Fibroblast of lung (primary cell): ENCODE results near the gene OGA. TPM values are rescaled to one million over a fixed set of nuclear protein-coding genes. Genes with fewer than 3 reads are reported as not detected.

Experiments used
- DNase-seq, 2 donors: peaks; one replicate each; pipeline versions ENCODE4 v3.0.0 to v3.0.0-alpha.2; 2010; ENCODE audit warnings: low read depth in 2 of 2
- H2AFZ ChIP-seq: 2 replicates; pipeline ENCODE4 v1.5.1; 2012; ENCODE audit warnings: low read length, control low read depth, inconsistent platforms
- H3K27ac ChIP-seq: 2 replicates; pipeline ENCODE4 v1.5.1; 2011; ENCODE audit warnings: low read length, control low read depth; ENCODE audit not compliant: insufficient read depth
- H3K27me3 ChIP-seq: 2 replicates; pipeline ENCODE4 v1.5.1; 2011; ENCODE audit warnings: mild to moderate bottlenecking, low read length; ENCODE audit not compliant: control insufficient read depth, insufficient read depth
- H3K36me3 ChIP-seq: 2 replicates; pipeline ENCODE4 v1.5.1; 2011; ENCODE audit warnings: low read length; ENCODE audit not compliant: control insufficient read depth, insufficient read depth
- H3K4me1 ChIP-seq: 2 replicates; pipeline ENCODE4 v1.5.1; 2011; ENCODE audit warnings: low read length; ENCODE audit not compliant: control insufficient read depth, insufficient read depth; ENCODE audit errors: extremely low read depth
- H3K4me2 ChIP-seq: 2 replicates; pipeline ENCODE4 v1.5.1; 2011; ENCODE audit warnings: low read length, control low read depth; ENCODE audit not compliant: insufficient read depth; ENCODE audit errors: extremely low read depth
- H3K4me3 ChIP-seq, 4 experiments: fragments of 200-600 bp in 1 of 4; sonication (generic) in 1 of 4; replicated peaks in 1 of 4; 2 replicates each; pipeline ENCODE4 v1.5.1; 2011 to 2016; ENCODE audit warnings: low read length in 4 of 4, low read depth in 3 of 4, mild to moderate bottlenecking in 3 of 4, control low read depth in 2 of 4, inconsistent platforms in 1 of 4, mixed read lengths in 1 of 4; ENCODE audit not compliant: insufficient read depth in 1 of 4; ENCODE audit errors: control extremely low read depth in 1 of 4
- H3K79me2 ChIP-seq: 2 replicates; pipeline ENCODE4 v1.5.1; 2012; ENCODE audit warnings: mild to moderate bottlenecking, low read length, inconsistent platforms; ENCODE audit not compliant: control insufficient read depth, insufficient read depth
- H3K9ac ChIP-seq: 2 replicates; pipeline ENCODE4 v1.5.1; 2011; ENCODE audit warnings: mild to moderate bottlenecking, low read length, control low read depth; ENCODE audit not compliant: insufficient read depth
- H3K9me3 ChIP-seq: 2 replicates; pipeline ENCODE4 v1.5.1; 2012; ENCODE audit warnings: low read depth, low read length; ENCODE audit not compliant: control insufficient read depth, insufficient read depth
- H4K20me1 ChIP-seq: 2 replicates; pipeline ENCODE4 v1.5.1; 2011; ENCODE audit warnings: low read length; ENCODE audit not compliant: control insufficient read depth, insufficient read depth; ENCODE audit errors: extremely low read depth
- CTCF ChIP-seq, 2 donors: IDR thresholded peaks in 1 of 2; conservative IDR thresholded peaks in 1 of 2; 1 replicate in 1 of 2; 2 replicates in 1 of 2; pipeline ENCODE4 v1.5.1; 2011 to 2012; ENCODE audit warnings: low read length in 2 of 2, control low read depth in 1 of 2, inconsistent platforms in 1 of 2, low read depth in 1 of 2, mild to moderate bottlenecking in 1 of 2
- EZH2 ChIP-seq: IDR thresholded peaks from 2 replicates; pipeline ENCODE4 v1.5.1; 2012; ENCODE audit warnings: low read length, control low read depth, mild to moderate bottlenecking; ENCODE audit errors: missing control alignments
- polyA plus RNA-seq, 2 donors: library from polyadenylated mRNA; depleted of rRNA in 1 of 2; stranded (reverse) in 1 of 2; unstranded in 1 of 2; fragments of >200 nt; gene quantifications; 2 replicates each; pipeline ENCODE4 v1.2.1, GENCODE V29; 2011 to 2012; ENCODE audit warnings: missing spikeins in 1 of 2
- total RNA-seq: library from RNA; depleted of rRNA; stranded (reverse); fragments of >200 nt; gene quantifications from 2 replicates; pipeline ENCODE4 v1.2.1, GENCODE V29; 2014

OGA gene
- total and polyA plus RNA-seq, 2 donors (not counting 1 experiment from before 2014, with no cell fraction given) = 69.9 to 193 TPM

DNA sequence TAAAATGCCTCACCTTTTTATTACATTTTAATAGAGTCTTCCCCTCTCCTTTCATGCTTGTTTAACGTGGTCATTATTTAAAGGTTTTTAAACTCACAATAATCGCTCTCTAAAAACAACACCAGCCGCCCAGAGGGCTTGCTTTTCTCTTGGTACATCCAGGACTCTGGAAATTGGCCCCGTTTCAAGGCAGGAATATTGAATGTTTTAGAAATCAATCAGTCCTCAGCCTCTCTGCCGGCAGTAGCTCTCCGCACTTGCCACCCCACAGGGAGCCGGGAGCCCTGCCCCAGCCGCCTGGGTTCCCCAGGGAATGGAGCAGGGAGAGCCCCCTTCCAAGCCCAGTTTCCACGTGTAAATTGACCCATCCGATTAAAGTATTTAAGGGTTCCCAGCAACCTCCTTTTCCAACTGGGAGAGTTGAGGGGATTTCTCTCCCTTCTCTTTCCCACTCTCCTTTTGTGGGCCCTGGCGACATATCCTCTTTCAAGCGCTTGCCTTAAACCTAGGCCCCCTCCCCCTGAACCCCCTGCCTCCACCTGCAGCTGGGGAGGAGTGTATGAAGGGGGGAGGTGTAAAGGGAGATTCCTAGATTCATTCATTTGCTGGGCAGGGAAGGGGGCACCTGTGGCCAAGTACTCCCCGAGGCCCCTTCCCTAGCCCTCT lies 44.2 kb downstream of the OGA start:
- no peak overlapping the region for H3K4me2 ChIP-seq
- no peak overlapping the region for H3K27ac ChIP-seq
- H3K9ac ChIP-seq = no peak overlapping the region
- no peaks in the 10 kb centered on the region for H3K4me1 ChIP-seq
- TF ChIP-seq EZH2 (peak; percentile 41), CTCF (conservative IDR thresholded peaks at IDR 0.05 in 1 of 2, IDR thresholded peaks at IDR 0.05 in 1 of 2; ENCODE audit: low read depth in 1 of 2, low read length in 2 of 2) (no peak)
- no peaks in the 10 kb centered on the region for H3K9me3 ChIP-seq
- H4K20me1 ChIP-seq = no peaks in the 10 kb centered on the region
- DNase-seq = no peak
- H3K79me2 ChIP-seq = no peaks in the 10 kb centered on the region
- no peak overlapping the region for H3K4me3 ChIP-seq
- no peaks in the 10 kb centered on the region for H3K36me3 ChIP-seq
- H2AFZ ChIP-seq = no peak overlapping the region
- H3K27me3 ChIP-seq = peaks cover 58% of the 10 kb centered on the region

DNA sequence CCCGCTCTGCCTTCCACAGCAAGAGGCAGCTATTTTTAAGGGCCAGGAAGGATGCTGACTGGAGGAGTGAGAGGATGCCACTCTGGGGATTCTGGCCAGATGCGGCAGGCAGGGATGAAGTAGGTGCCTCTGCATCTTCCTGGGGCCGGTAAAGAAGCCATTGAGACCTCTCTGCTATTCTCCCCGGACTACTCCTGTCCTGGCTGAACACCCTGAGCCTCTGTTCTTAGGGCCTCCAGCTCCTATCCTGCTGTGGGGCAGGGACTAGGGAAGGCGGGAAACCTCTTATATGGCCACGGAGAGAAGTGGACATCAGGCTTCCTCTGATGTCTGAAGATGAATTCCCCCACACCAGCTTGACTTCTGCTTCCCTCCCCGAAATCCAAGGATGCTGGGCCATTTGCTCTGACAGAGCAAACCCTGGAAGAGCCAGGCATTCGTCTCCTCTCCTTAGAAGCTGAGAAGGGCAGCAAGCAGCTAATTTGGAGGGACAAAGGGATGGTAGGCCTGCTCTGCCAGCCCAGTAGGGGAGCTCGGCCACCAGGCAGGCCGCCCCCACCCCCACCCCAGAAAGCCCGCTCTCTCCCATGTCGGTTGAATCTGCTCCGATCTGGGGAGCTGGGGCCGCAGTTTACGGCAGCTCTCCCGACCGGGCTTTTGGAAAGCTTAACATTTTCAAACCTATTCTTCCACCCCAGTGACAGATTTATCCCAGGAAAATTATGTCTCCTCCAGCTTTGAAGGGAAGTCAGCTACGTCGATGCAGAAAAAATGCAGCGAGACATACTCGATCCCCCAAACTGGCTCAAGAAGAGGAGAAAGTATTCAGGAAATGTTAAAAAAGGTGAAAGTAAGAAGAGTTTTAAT lies 45.1 kb downstream of the OGA start:
- Histone ChIP-seq H3K27ac (no peak overlapping the region), H3K4me1 (no peaks in the 10 kb centered on the region), H3K9me3 (no peaks in the 10 kb centered on the region), H3K9ac (no peak overlapping the region), H3K27me3 (peaks cover 61% of the 10 kb centered on the region), H3K36me3 (no peaks in the 10 kb centered on the region), H3K4me2 (no peak overlapping the region), H3K4me3 (no peak overlapping the region), H4K20me1 (no peaks in the 10 kb centered on the region), H2AFZ (no peak overlapping the region), H3K79me2 (no peaks in the 10 kb centered on the region)
- TF ChIP-seq CTCF (conservative IDR thresholded peaks at IDR 0.05 in 1 of 2, IDR thresholded peaks at IDR 0.05 in 1 of 2; ENCODE audit: low read depth in 1 of 2, low read length in 2 of 2) (no peak), EZH2 (peak; percentile 54)
- DNase-seq = no peak

DNA sequence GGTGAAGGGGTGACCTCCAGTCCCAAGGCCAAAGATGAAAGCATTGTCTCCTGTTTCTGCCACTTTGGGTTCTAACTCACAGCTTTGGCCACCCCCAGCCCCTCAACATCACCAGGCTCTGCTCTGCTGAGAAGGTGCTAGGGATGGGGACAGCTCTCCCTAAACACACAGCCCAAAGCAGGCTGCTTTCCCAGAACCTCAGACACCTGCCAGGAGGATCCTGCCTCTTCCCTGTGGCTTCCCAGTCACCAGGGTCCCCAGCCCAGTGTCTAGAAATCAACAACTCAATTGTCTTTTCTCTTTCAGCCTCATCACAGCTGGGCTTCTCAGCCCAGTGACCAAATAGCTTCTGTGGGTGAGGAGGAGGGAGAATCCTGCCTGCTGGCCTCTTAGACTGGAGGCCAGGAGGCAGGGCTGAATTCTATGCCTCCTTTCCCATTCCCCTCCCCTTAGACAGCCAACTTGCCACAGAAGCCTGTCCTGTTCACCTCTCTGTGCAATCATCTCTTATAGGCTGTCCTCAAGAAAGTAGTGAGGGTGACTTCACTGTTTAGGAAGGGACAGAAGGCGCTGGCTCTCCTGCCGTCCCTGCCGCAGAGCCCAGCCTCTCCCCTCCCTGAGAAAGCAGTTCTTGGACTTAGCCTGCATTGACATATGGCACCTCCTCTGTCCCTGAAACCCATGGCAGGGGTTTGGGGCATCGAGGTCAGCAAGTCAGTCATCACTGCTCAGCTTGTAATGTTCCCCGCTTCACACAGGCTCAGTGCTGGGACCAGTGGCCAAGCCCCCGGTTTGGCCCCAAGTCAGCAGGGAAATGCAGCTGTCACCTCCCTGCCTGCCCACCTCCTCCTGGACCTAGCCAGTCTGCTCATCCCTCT lies 46.0 kb downstream of the OGA start:
- Histone ChIP-seq H3K27ac (no peak overlapping the region), H3K79me2 (no peaks in the 10 kb centered on the region), H3K4me3 (no peak overlapping the region), H3K27me3 (peaks cover 69% of the 10 kb centered on the region), H3K36me3 (no peaks in the 10 kb centered on the region), H3K9ac (no peak overlapping the region), H3K9me3 (no peaks in the 10 kb centered on the region), H3K4me2 (no peak overlapping the region), H3K4me1 (no peaks in the 10 kb centered on the region), H4K20me1 (no peaks in the 10 kb centered on the region), H2AFZ (no peak overlapping the region)
- DNase-seq = no peak
- peak; percentile 33 for TF ChIP-seq EZH2
- TF ChIP-seq CTCF (conservative IDR thresholded peaks at IDR 0.05 in 1 of 2, IDR thresholded peaks at IDR 0.05 in 1 of 2; ENCODE audit: low read depth in 1 of 2, low read length in 2 of 2) = no peak
